Tibial nerve (tissue), 4 donors: Measurements from ENCODE around the gene DDAH2.

ENCODE experiments used
- CTCF ChIP-seq, 5 experiments: fragments of 200-600 bp in 3 of 5; fragments of 450-650 bp in 2 of 5; sonication (generic) in 3 of 5; IDR thresholded peaks; one replicate each; pipeline ENCODE4 v1.5.1; 2016 to 2019; ENCODE audit warnings: antibody characterized with exemption in 5 of 5, mild to moderate bottlenecking in 3 of 5, moderate library complexity in 2 of 5
- EP300 ChIP-seq, 2 donors: sonication (generic); formaldehyde crosslinking; IDR thresholded peaks; one replicate each; pipeline ENCODE4 v1.6.1; 2017; ENCODE audit warnings: antibody characterized with exemption in 2 of 2, mild to moderate bottlenecking in 1 of 2
- POLR2A ChIP-seq, 2 donors: fragments of 450-650 bp; IDR thresholded peaks; one replicate each; pipeline ENCODE4 v1.6.1; 2017; ENCODE audit warnings: antibody characterized with exemption in 2 of 2, mild to moderate bottlenecking in 2 of 2, moderate library complexity in 2 of 2

- TF ChIP-seq CTCF (IDR thresholded peaks at IDR 0.05): no peak
- TF ChIP-seq POLR2A (IDR thresholded peaks at IDR 0.05): no peak
- no peak for TF ChIP-seq EP300 (IDR thresholded peaks at IDR 0.05)
Observed at GRCh38 chr6:31690231-31691077, 38.6 kb downstream of the DDAH2 start.
